GM12878 (cell line): Measurements from ENCODE around the gene PSMB5. TPM values are rescaled to one million over a fixed set of nuclear protein-coding genes. Genes with fewer than 3 reads are reported as not detected.
A peak's percentile ranks its signal among the peaks of the same experiment; 100 is the strongest.

ENCODE experiments used
- ATAC-seq: fragments of 200-7000 bp; cut with Tn5 transposase; 3 replicates; pipeline ENCODE4 v1.9.1; 2020; ENCODE audit warnings: mild to moderate bottlenecking, moderate library complexity
- BruUV-seq: library from RNA; stranded (reverse); fragments of 400-500 nt; replicated peaks from 2 replicates; lab custom pipeline; 2021; lab: Mats Ljungman, UMichigan
- CTCF ChIA-PET: fragments of 300-600 bp; sonication (Branson Sonifier 250); formaldehyde crosslinking; extraction: SDS; loops from one replicate; lab custom pipeline; 2021; ENCODE audit warnings: inconsistent platforms; lab: Yijun Ruan, JAX
- POLR2A ChIA-PET: fragments of 350-600 bp; formaldehyde crosslinking; extraction: SDS; loops from one replicate; lab custom pipeline; 2021; ENCODE audit warnings: inconsistent platforms; lab: Charles Lee
- RAD21 ChIA-PET: fragments of 300-600 bp; sonication (Branson Sonifier 250); formaldehyde crosslinking; loops from one replicate; lab custom pipeline; 2023; ENCODE audit warnings: antibody characterized with exemption; ENCODE audit not compliant: unreplicated experiment; lab: Charles Lee
- SMC1A ChIA-PET: fragments of 300-600 bp; sonication (Branson Sonifier 250); formaldehyde crosslinking; loops from one replicate; lab custom pipeline; 2023; ENCODE audit not compliant: unreplicated experiment, uncharacterized antibody; lab: Charles Lee
- DNase-seq: peaks from one replicate; pipeline ENCODE4 v3.0.0-alpha.2; 2011; ENCODE audit warnings: low read depth, low spot score
- FAIRE-seq: peaks from 3 replicates; lab custom pipeline; 2011; peaks lifted over from hg19 to GRCh38; lab: Jason Lieb, UNC
- H2AFZ ChIP-seq: 2 replicates; pipeline ENCODE4 v1.6.0; 2011; ENCODE audit warnings: low read depth, low read length, control low read depth; ENCODE audit not compliant: control insufficient read depth
- H3K27ac ChIP-seq: 2 replicates; pipeline ENCODE4 v1.5.1; 2011; ENCODE audit warnings: control low read depth; ENCODE audit not compliant: control insufficient read depth, insufficient read depth
- H3K27me3 ChIP-seq, 2 experiments: replicated peaks in 1 of 2; 2 replicates each; pipeline versions ENCODE4 v1.6.0 to v1.6.1; 2011; ENCODE audit warnings: low read length in 1 of 2; ENCODE audit not compliant: control insufficient read depth in 2 of 2, insufficient read depth in 2 of 2
- H3K36me3 ChIP-seq, 2 experiments: 2 replicates each; pipeline ENCODE4 v1.5.1; 2011; ENCODE audit warnings: low read length in 1 of 2; ENCODE audit not compliant: control insufficient read depth in 2 of 2, insufficient read depth in 2 of 2
- H3K4me1 ChIP-seq: 2 replicates; pipeline ENCODE4 v1.6.1; 2011; ENCODE audit warnings: mild to moderate bottlenecking, low read length, moderate library complexity, mixed read lengths; ENCODE audit not compliant: control insufficient read depth, insufficient read depth
- H3K4me2 ChIP-seq: 2 replicates; pipeline ENCODE4 v1.6.0; 2011; ENCODE audit warnings: control low read depth; ENCODE audit not compliant: control insufficient read depth, insufficient read depth
- H3K4me3 ChIP-seq: fragments of 200-600 bp; sonication (generic); 2 replicates; pipeline ENCODE4 v1.5.1; 2016
- H3K79me2 ChIP-seq: 2 replicates; pipeline ENCODE4 v1.6.0; 2011; ENCODE audit warnings: low read length; ENCODE audit not compliant: control insufficient read depth, insufficient read depth
- H3K9ac ChIP-seq: 2 replicates; pipeline ENCODE4 v1.8.0; 2011; ENCODE audit warnings: low read length, control low read depth, mixed read lengths; ENCODE audit not compliant: control insufficient read depth, insufficient read depth
- H3K9me3 ChIP-seq: replicated peaks from 3 replicates; pipeline ENCODE4 v1.5.1; 2011; ENCODE audit warnings: mild to moderate bottlenecking, low read length; ENCODE audit not compliant: control insufficient read depth, insufficient read depth
- H4K20me1 ChIP-seq: 2 replicates; pipeline ENCODE4 v1.6.0; 2011; ENCODE audit not compliant: control insufficient read depth, insufficient read depth
- YY1 ChIP-seq: IDR thresholded peaks from 2 replicates; pipeline ENCODE4 v1.6.1; 2011; ENCODE audit warnings: low read depth, mild to moderate bottlenecking, low read length
- in situ Hi-C: fragments of 300-500 bp; cut with MboI; formaldehyde crosslinking; loops from 9 replicates; pipeline ENCODE4 v1.14.3; 2018; ENCODE audit warnings: mixed read lengths
- intact Hi-C: fragments of 100-400 bp; cut with micrococcal nuclease; formaldehyde crosslinking; loops from one replicate; pipeline ENCODE4 v1.14.2; 2022; ENCODE audit not compliant: unreplicated experiment
- polyA plus RNA-seq, 11 experiments: library from polyadenylated mRNA; depleted of rRNA in 4 of 11; unstranded in 6 of 11; stranded (reverse) in 5 of 11; fragments of >200 nt; fragmentation: Nextera tagmentation in 4 of 11; fragmentation: Illumina TruSeq in 1 of 11; extraction: Ambion mirVana in 4 of 11; extraction: Trizol in 1 of 11; gene quantifications; 1 replicate in 1 of 11; 2 replicates in 10 of 11; pipeline versions ENCODE4 v1.2.1 to v1.2.3, GENCODE V29; 2011 to 2016; ENCODE audit warnings: inconsistent platforms in 2 of 11, missing spikeins in 2 of 11, low read depth in 1 of 11
- total RNA-seq, 4 experiments: library from RNA; depleted of rRNA in 3 of 4; stranded (reverse); fragments of >200 nt in 3 of 4; fragmentation: Illumina TruSeq in 1 of 4; extraction: Trizol in 1 of 4; gene quantifications; 2 replicates each; pipeline versions ENCODE4 v1.2.1 to v1.2.3, GENCODE V29; 2013 to 2021
- TF ChIP-seq, protein P1 (sequence below): fragments of 450-650 bp; IDR thresholded peaks from 2 replicates; pipeline ENCODE4 v1.6.1; 2018; ENCODE audit warnings: borderline replicate concordance, mild to moderate bottlenecking; ENCODE audit not compliant: partially characterized antibody

The PSMB5 gene
- total and polyA plus RNA-seq, 10 of the 15 experiments (the other 5 are each of a cell fraction or from before 2014, with no cell fraction given) = 84.5 to 802 (median 144) TPM

DNA sequence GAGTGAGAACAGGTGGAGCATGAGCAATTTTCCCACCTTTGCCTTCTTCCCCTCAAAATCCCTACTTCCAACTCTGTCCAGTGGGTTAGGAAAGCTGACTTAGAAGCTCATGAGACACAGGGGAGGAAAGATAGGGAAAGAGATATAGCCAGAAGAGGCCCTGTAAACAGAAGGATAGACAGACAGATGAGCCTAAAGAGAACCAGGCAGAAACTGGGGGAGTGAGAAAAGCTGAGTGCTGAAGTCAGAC, 57.3 kb downstream of the PSMB5 start:
- no TSS peak for BruUV-seq
- peaks cover 1 to 13% of the 10 kb centered on the region in 2 experiments for H3K27me3 ChIP-seq
- H3K4me3 ChIP-seq = no peak overlapping the region
- no peak for FAIRE-seq
- no peaks in the 10 kb centered on the region for H3K79me2 ChIP-seq
- RAD21 ChIA-PET = interaction anchor here (0.8 to 8.8 kb wide), 11 partner anchors 9 to 211 kb away, joined by 3 to 110 read pairs (median 5); partner anchors contain the start of genes CDH24, HAUS4, OXA1L and PRMT5
- H3K9ac ChIP-seq = no peak overlapping the region
- intact Hi-C loops = no loop called here
- no peaks in the 10 kb centered on the region; the same call in 1 of the 2 replicates for H3K4me1 ChIP-seq
- no peak overlapping the region for H3K27ac ChIP-seq
- no peak for ATAC-seq
- no peaks in the 10 kb centered on the region for H3K36me3 ChIP-seq
- no peaks in the 10 kb centered on the region for H4K20me1 ChIP-seq
- TF ChIP-seq YY1 = no peak
- TF ChIP-seq, protein P1, sequence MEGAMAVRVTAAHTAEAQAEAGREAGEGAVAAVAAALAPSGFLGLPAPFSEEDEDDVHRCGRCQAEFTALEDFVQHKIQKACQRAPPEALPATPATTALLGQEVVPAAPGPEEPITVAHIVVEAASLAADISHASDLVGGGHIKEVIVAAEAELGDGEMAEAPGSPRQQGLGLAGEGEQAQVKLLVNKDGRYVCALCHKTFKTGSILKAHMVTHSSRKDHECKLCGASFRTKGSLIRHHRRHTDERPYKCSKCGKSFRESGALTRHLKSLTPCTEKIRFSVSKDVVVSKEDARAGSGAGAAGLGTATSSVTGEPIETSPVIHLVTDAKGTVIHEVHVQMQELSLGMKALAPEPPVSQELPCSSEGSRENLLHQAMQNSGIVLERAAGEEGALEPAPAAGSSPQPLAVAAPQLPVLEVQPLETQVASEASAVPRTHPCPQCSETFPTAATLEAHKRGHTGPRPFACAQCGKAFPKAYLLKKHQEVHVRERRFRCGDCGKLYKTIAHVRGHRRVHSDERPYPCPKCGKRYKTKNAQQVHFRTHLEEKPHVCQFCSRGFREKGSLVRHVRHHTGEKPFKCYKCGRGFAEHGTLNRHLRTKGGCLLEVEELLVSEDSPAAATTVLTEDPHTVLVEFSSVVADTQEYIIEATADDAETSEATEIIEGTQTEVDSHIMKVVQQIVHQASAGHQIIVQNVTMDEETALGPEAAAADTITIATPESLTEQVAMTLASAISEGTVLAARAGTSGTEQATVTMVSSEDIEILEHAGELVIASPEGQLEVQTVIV = peak; percentile 46
- TF ChIP-seq, all 136 proteins: peak for 1
- Histone ChIP-seq H3K9me3 (no peaks in the 10 kb centered on the region), H3K4me2 (no peak overlapping the region), H2AFZ (no peak overlapping the region)
- POLR2A ChIA-PET = interaction anchor here (0.7 to 1.5 kb wide), 7 partner anchors 9 to 106 kb away, joined by 3 to 7 read pairs (median 3); partner anchors contain the start of gene HAUS4
- no peak for DNase-seq
- in situ Hi-C loops = no loop called here
- SMC1A ChIA-PET = interaction anchor here (1.0 to 4.2 kb wide), 9 partner anchors 9 to 117 kb away, joined by 3 to 34 read pairs (median 4); partner anchors contain the start of genes CDH24 and HAUS4
- CTCF ChIA-PET = interaction anchor here (0.9 to 13.2 kb wide), 17 partner anchors 8 to 407 kb away, joined by 3 to 370 read pairs (median 8); partner anchors contain the start of genes ACIN1, AJUBA, CDH24 and HAUS4
